Measurements from ENCODE around the gene IGF2. TPM values are rescaled to one million over a fixed set of nuclear protein-coding genes. Genes with fewer than 3 reads are reported as not detected.

The IGF2 gene
- total RNA-seq, 1 experiment from 2014 or later = 5.0 TPM

DNA sequence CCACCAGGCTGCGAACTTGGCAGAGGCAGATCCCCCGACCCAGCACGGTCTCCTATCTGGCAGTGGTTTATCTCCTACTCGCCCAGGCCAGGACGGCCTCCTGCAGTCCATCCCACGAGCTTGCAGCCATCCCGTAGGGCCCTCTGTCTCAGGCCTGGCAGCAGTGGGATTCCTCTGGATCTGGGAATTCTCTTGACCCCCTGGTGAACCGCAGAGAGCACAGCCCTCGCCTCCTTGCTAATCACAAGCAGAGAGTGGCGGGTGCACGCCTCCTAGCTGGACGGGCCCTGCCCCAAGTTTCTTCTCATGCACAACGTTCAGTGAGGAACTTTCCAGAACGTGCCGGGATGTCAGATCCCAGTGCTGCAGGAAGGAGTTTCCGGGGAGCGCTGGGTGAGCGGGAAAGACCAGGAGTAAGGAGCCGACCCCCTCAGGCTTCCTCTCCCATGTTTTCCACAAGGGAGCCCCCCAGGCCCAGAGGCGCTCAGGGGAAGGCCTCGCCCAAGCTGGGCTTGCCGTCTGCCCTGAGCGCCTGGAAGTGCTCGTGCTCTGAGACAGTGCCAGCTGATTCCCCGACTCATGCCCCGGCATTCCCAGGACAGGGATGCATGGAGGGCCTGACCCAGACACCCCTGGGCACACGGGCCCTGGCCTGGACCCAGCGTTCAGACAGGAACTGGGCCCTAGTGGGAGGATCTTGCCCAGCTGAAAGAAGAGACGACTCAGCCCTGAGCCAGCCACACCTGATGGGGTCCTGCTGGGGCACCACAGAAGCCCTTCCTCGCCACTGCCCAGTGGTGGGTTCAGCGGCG lies 24.6 kb downstream of the IGF2 start:
- POLR2A ChIA-PET (ENCODE audit: unreplicated experiment) = no interaction called here
- Histone ChIP-seq H3K27me3 (ENCODE audit: low read length) (no peaks in the 10 kb centered on the region), H3F3A (ENCODE audit: low read length, unreplicated experiment) (no peaks in the 10 kb centered on the region), H3K36me3 (ENCODE audit: low read depth, low read length) (no peaks in the 10 kb centered on the region), H3K4me1 (ENCODE audit: insufficient read depth, low read length) (no peaks in the 10 kb centered on the region), H2AFZ (ENCODE audit: low read length) (no peak overlapping the region), H3K4me2 (ENCODE audit: low read length) (no peak overlapping the region), H3K9me3 (ENCODE audit: low read length) (no peaks in the 10 kb centered on the region), H3K9ac (ENCODE audit: low read length) (no peak overlapping the region), H3K9me2 (replicated peaks; ENCODE audit: low read length) (no peaks in the 10 kb centered on the region), H3K4me3 (ENCODE audit: low read length) (no peak overlapping the region), H3K79me2 (ENCODE audit: low read length) (no peaks in the 10 kb centered on the region), H3K27ac (ENCODE audit: low read length) (no peak overlapping the region), H4K20me1 (ENCODE audit: low read length) (no peaks in the 10 kb centered on the region)
- ATAC-seq (no peak), DNase-seq (no peak)
- CTCF ChIA-PET = interaction anchor here (0.6 kb wide), 1 partner anchor 454 kb away, joined by 4 read pairs; no protein-coding TSS in a partner anchor
- TF ChIP-seq EZH2phosphoT487 (IDR thresholded peaks at IDR 0.05; ENCODE audit: borderline replicate concordance, low read length) (no peak), EZH2 (IDR thresholded peaks at IDR 0.05; ENCODE audit: low read length, unreplicated experiment) (no peak), CTCF (conservative IDR thresholded peaks at IDR 0.05; ENCODE audit: low read depth, low read length) (no peak)
- intact Hi-C loops (cut with micrococcal nuclease) = no loop called here
- no TSS peak for BruUV-seq (replicated peaks)

DNA sequence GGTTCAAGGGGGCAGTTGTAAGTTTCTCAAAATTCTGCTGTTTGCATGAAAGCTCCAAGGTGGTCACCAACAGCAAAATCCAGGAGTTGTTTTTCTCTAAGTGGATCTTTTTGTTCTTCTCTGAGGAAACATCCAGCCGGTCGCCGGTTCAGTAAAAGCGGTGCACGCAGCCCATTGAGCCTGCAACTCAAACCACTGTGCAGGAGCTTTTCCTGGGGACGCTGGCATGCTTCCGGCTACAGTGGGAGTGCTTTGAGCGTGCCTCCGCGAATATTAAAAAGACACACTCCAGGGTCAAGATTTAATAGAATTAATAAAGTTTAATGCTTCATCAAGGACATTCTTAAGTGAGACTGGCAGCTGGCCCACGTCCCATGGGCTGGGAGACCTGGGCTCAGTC lies 25.4 kb downstream of the IGF2 start:
- Histone ChIP-seq H3K4me3 (ENCODE audit: low read length) (no peak overlapping the region), H4K20me1 (ENCODE audit: low read length) (no peaks in the 10 kb centered on the region), H3K27me3 (ENCODE audit: low read length) (no peaks in the 10 kb centered on the region), H3K27ac (ENCODE audit: low read length) (no peak overlapping the region), H3K4me1 (ENCODE audit: insufficient read depth, low read length) (no peaks in the 10 kb centered on the region), H3K9me3 (ENCODE audit: low read length) (no peaks in the 10 kb centered on the region), H3K36me3 (ENCODE audit: low read depth, low read length) (no peaks in the 10 kb centered on the region), H2AFZ (ENCODE audit: low read length) (no peak overlapping the region), H3K4me2 (ENCODE audit: low read length) (no peak overlapping the region), H3F3A (ENCODE audit: low read length, unreplicated experiment) (no peaks in the 10 kb centered on the region), H3K79me2 (ENCODE audit: low read length) (no peaks in the 10 kb centered on the region), H3K9me2 (replicated peaks; ENCODE audit: low read length) (no peaks in the 10 kb centered on the region), H3K9ac (ENCODE audit: low read length) (no peak overlapping the region)
- no TSS peak for BruUV-seq (replicated peaks)
- ATAC-seq (no peak), DNase-seq (no peak)
- no peak for TF ChIP-seq EZH2phosphoT487 (IDR thresholded peaks at IDR 0.05; ENCODE audit: borderline replicate concordance, low read length)
- no peak for TF ChIP-seq CTCF (conservative IDR thresholded peaks at IDR 0.05; ENCODE audit: low read depth, low read length)
- ChIA-PET POLR2A (ENCODE audit: unreplicated experiment) (no interaction called here), CTCF (interaction anchor here (0.6 kb wide), 1 partner anchor 453 kb away, joined by 4 read pairs; no protein-coding TSS in a partner anchor)
- intact Hi-C loops (cut with micrococcal nuclease) = no loop called here

DNA sequence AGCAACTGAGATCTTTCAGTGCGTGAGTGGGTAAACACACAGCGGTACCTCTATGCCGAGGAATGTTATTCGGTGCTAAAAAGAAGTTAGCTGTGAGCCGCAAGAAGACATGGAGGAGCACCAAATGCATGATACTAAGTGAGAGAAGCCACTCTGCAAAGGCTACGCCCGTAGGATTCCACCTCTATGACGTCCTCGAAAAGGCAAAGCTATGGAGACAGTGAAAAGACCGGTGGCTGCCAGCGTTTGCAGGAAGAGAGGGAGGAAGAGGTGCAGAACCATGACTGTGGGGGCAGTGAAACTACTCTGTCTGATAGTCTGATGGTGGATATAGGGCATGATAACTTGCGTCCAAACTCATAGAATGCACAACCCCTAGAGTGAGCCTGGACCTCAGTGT lies 28.7 kb downstream of the IGF2 start:
- ATAC-seq (no peak), DNase-seq (no peak)
- H2AFZ ChIP-seq (ENCODE audit: low read length) = no peak overlapping the region
- no peak overlapping the region for H3K9ac ChIP-seq (ENCODE audit: low read length)
- ChIA-PET POLR2A (ENCODE audit: unreplicated experiment) (interaction anchor here (0.6 kb wide), 1 partner anchor 17 kb away, joined by 3 read pairs; no protein-coding TSS in a partner anchor), CTCF (no interaction called here)
- no peaks in the 10 kb centered on the region for H3K27me3 ChIP-seq (ENCODE audit: low read length)
- H3F3A ChIP-seq (ENCODE audit: low read length, unreplicated experiment) = no peaks in the 10 kb centered on the region
- no peaks in the 10 kb centered on the region for H4K20me1 ChIP-seq (ENCODE audit: low read length)
- no peaks in the 10 kb centered on the region for H3K36me3 ChIP-seq (ENCODE audit: low read depth, low read length)
- no peaks in the 10 kb centered on the region for H3K79me2 ChIP-seq (ENCODE audit: low read length)
- H3K4me2 ChIP-seq (ENCODE audit: low read length) = no peak overlapping the region
- intact Hi-C loops (cut with micrococcal nuclease) = no loop called here
- BruUV-seq (replicated peaks) = no TSS peak
- no peaks in the 10 kb centered on the region for H3K9me2 ChIP-seq (replicated peaks; ENCODE audit: low read length)
- no peak overlapping the region for H3K4me3 ChIP-seq (ENCODE audit: low read length)
- H3K9me3 ChIP-seq (ENCODE audit: low read length) = no peaks in the 10 kb centered on the region
- TF ChIP-seq CTCF (conservative IDR thresholded peaks at IDR 0.05; ENCODE audit: low read depth, low read length) (no peak), EZH2phosphoT487 (IDR thresholded peaks at IDR 0.05; ENCODE audit: borderline replicate concordance, low read length) (no peak), EZH2 (IDR thresholded peaks at IDR 0.05; ENCODE audit: low read length, unreplicated experiment) (no peak)
- H3K27ac ChIP-seq (ENCODE audit: low read length) = no peak overlapping the region
- H3K4me1 ChIP-seq (ENCODE audit: insufficient read depth, low read length) = no peaks in the 10 kb centered on the region

Measured in PC-3 (cell line).